Prostate gland (tissue), 2 donors: ENCODE measurements around the gene DSTN. TPM values are rescaled to one million over a fixed set of nuclear protein-coding genes. Genes with fewer than 3 reads are reported as not detected.

Experiments
- DNase-seq: peaks from one replicate; pipeline ENCODE4 v3.0.0-alpha.2; 2019; ENCODE audit warnings: low spot score
- H3K27ac ChIP-seq, 2 donors: fragments of 200-600 bp; sonication (generic); 2 replicates each; pipeline ENCODE4 v1.5.1; 2017 to 2019
- H3K27me3 ChIP-seq: fragments of 200-600 bp; sonication (generic); replicated peaks from 2 replicates; pipeline ENCODE4 v1.5.1; 2019; ENCODE audit not compliant: insufficient read depth
- H3K36me3 ChIP-seq, 2 donors: fragments of 200-600 bp; sonication (generic); 1 replicate in 1 of 2; 2 replicates in 1 of 2; pipeline versions ENCODE4 v1.5.1 to v1.8.1; 2017 to 2019
- H3K4me1 ChIP-seq: fragments of 200-600 bp; sonication (generic); replicated peaks from 2 replicates; pipeline ENCODE4 v1.5.1; 2019
- H3K4me3 ChIP-seq, 2 donors: fragments of 200-600 bp; sonication (generic); 2 replicates each; pipeline ENCODE4 v1.5.1; 2017 to 2019
- H3K9me3 ChIP-seq: fragments of 200-600 bp; sonication (generic); 2 replicates; pipeline ENCODE4 v1.5.1; 2017
- POLR2A ChIP-seq: fragments of 450-650 bp; IDR thresholded peaks from one replicate; pipeline ENCODE4 v1.6.1; 2016; ENCODE audit warnings: antibody characterized with exemption, mild to moderate bottlenecking
- POLR2AphosphoS5 ChIP-seq: sonication (generic); formaldehyde crosslinking; IDR thresholded peaks from one replicate; pipeline ENCODE4 v1.6.1; 2017; ENCODE audit warnings: antibody characterized with exemption
- WGBS: methylation state at CpG from one replicate; pipeline ENCODE4 v1.1.5; 2018; 5-methylcytosine and 5-hydroxymethylcytosine counted together
- intact Hi-C: fragments of 100-400 bp; cut with DNase I; formaldehyde crosslinking; loops from one replicate; pipeline ENCODE4 v1.14.2; 2022
- total RNA-seq, 2 donors: library from RNA; depleted of rRNA; stranded (reverse); fragments of >200 nt; gene quantifications; one replicate each; pipeline ENCODE4 v1.1.0, GENCODE V29; 2016
- TF ChIP-seq, protein P1 (sequence below), 4 experiments: fragments of 200-600 bp in 2 of 4; fragments of 450-650 bp in 2 of 4; sonication (generic) in 2 of 4; IDR thresholded peaks; 1 replicate in 3 of 4; 2 replicates in 1 of 4; pipeline ENCODE4 v1.5.1; 2016 to 2019; ENCODE audit warnings: antibody characterized with exemption in 4 of 4, mild to moderate bottlenecking in 2 of 4, moderate library complexity in 2 of 4

Gene DSTN
- total RNA-seq, 2 donors from 2014 or later, result 284 to 559 TPM

DNA sequence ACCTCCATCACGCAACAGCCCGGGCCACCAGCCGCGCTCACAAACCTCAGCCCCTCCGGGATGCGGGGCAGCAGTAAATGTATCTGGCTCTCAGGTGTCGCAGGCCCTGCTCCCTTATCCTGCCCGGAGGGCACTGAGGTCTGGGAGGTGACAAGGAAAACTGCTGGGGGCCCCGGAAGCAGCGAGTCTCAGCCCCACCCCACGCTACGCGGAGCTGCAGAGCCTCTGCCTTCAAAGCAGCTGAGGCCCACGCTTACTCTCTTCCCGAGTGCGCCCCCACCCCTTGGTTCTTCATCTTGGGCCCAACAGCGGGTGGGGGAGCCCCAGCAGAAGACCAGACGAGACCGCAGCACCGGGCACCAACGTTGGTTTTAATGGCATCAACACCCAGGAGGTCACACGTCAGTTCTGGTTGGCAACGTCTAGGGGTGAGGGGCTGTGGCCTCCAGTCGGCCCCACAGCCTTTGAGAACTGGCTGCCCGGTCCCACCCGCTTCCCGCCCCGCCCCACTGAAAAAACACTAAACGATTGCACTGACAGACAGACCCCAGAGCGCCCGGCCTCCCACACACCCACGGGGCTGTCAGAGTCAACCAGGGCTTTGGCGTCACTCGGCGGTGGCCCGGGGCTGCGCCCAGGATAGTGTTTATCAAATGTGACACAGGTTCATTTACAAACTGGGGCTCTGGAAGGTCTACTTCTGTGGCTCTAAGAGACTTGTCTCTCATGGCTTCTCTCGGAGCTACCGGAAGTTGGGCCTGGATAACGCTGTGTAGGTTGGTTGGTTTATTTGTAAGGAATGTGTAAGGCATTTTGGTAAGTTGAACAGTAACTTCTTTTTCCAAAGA lies 43.7 kb downstream of the DSTN start:
- TF ChIP-seq POLR2AphosphoS5 (no peak), POLR2A (no peak)
- TF ChIP-seq, protein P1, sequence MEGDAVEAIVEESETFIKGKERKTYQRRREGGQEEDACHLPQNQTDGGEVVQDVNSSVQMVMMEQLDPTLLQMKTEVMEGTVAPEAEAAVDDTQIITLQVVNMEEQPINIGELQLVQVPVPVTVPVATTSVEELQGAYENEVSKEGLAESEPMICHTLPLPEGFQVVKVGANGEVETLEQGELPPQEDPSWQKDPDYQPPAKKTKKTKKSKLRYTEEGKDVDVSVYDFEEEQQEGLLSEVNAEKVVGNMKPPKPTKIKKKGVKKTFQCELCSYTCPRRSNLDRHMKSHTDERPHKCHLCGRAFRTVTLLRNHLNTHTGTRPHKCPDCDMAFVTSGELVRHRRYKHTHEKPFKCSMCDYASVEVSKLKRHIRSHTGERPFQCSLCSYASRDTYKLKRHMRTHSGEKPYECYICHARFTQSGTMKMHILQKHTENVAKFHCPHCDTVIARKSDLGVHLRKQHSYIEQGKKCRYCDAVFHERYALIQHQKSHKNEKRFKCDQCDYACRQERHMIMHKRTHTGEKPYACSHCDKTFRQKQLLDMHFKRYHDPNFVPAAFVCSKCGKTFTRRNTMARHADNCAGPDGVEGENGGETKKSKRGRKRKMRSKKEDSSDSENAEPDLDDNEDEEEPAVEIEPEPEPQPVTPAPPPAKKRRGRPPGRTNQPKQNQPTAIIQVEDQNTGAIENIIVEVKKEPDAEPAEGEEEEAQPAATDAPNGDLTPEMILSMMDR (IDR thresholded peaks at IDR 0.05), result no peak
- intact Hi-C loops, result loop anchor here (5.0 kb wide), 1 partner anchor 41 kb away; the partner anchor contains the start of gene DSTN
- DNase-seq, result no peak
- Histone ChIP-seq H3K4me3 (no peak overlapping the region), H3K4me1 (peaks cover 8% of the 10 kb centered on the region), H3K27me3 (no peaks in the 10 kb centered on the region), H3K9me3 (no peaks in the 10 kb centered on the region), H3K36me3 (no peaks in the 10 kb centered on the region), H3K27ac (peak overlapping the region; percentile 74 to 75)
- 80% methylated on average over 39 of the region's 40 CpGs for WGBS

DNA sequence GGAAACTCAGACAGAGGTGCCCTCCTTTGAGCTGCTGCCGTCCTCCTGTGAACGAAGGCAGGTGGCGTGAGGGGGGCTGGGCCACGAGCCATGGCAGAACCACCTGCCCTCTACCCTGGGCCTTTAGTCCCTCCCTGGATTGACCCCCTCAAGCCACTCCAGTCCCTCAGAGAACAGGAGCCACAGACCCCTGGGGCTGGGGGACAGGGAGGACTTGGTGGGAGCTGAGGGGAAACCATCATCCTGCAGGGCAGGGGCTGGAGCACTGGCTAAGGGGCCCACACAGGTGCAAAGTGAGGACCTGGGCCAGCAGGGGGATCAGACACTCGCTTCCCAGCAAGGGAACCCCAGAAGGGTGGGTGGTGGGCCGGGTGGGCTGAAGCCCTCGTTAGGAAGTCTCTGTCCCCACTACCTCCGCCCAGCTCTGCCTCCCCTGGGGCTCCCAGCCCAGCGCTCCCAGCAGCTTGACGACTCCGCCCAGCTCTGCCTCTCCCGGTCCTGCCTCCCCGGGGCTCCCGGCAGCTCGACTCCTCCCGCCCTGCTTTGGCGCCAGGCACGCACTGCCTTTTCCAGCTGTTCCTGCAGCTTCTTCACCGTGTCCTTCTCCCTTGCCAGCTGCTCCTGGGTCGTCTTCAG lies 44.4 kb downstream of the DSTN start:
- DNase-seq, result peak; percentile 70
- 21% methylated on average over 20 of the region's 20 CpGs for WGBS
- Histone ChIP-seq H3K27me3 (no peaks in the 10 kb centered on the region), H3K4me1 (peaks cover 8% of the 10 kb centered on the region), H3K36me3 (peaks cover 0 to 3% of the 10 kb centered on the region in 2 donors), H3K27ac (peak overlapping the region; percentile 74 to 75), H3K9me3 (no peaks in the 10 kb centered on the region), H3K4me3 (no peak overlapping the region)
- intact Hi-C loops, result loop anchor here (5.0 kb wide), 1 partner anchor 42 kb away; the partner anchor contains the start of gene DSTN
- TF ChIP-seq POLR2AphosphoS5, result peak; percentile 37
- TF ChIP-seq, protein P1 (IDR thresholded peaks at IDR 0.05), result no peak
- no peak for TF ChIP-seq POLR2A

DNA sequence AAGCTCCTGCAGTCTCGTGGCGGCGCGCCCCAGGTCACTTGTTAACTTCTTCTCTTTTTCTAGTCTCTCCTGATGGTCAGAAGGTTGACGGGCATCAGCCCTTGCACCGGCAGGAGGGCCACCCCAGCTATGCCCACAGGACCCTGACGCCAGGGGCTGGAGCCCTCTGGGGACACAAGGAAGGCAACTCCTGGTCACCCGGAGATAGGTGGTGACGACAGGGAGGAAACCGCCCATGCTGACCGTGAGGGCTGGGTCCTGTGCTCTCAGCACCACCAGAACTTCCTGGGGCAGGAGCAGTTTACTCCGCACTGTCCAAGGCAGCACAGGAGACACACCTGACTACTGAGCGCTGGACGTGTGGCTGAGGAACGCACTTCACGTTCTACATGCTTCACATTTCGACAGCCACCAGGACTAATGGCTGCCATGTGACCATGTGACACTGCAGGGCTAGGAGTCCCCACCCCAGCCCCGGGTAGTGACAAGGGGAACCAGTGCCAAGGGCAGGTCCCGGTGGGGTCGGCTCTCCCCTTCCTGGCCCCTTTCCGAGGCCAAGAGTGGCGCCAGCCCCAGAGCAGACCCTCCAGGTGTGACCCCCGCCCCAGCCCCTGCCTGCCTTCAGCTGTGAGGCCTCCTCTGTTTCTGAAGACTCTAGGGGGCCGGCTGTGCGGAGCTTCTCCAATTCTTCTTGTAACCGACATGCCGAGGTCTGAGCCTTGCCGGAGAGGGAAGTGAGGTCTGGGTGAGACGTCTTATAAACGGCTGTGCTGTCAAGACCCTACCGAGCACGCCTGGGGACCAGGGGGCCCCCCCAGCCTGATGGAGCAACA lies 45.2 kb downstream of the DSTN start:
- peak overlapping the region; percentile 74 to 75 for H3K27ac ChIP-seq
- no peak for DNase-seq
- no peak overlapping the region for H3K4me3 ChIP-seq
- no peak for TF ChIP-seq POLR2A
- TF ChIP-seq, protein P1 (IDR thresholded peaks at IDR 0.05), result no peak
- no peak for TF ChIP-seq POLR2AphosphoS5
- peaks cover 8% of the 10 kb centered on the region for H3K4me1 ChIP-seq
- H3K36me3 ChIP-seq, result peaks cover 0 to 11% of the 10 kb centered on the region in 2 donors
- no peaks in the 10 kb centered on the region for H3K9me3 ChIP-seq
- H3K27me3 ChIP-seq, result no peaks in the 10 kb centered on the region
- WGBS, result 59% methylated on average over 32 of the region's 32 CpGs
- intact Hi-C loops, result loop anchor here (5.0 kb wide), 1 partner anchor 43 kb away; the partner anchor contains the start of gene DSTN

DNA sequence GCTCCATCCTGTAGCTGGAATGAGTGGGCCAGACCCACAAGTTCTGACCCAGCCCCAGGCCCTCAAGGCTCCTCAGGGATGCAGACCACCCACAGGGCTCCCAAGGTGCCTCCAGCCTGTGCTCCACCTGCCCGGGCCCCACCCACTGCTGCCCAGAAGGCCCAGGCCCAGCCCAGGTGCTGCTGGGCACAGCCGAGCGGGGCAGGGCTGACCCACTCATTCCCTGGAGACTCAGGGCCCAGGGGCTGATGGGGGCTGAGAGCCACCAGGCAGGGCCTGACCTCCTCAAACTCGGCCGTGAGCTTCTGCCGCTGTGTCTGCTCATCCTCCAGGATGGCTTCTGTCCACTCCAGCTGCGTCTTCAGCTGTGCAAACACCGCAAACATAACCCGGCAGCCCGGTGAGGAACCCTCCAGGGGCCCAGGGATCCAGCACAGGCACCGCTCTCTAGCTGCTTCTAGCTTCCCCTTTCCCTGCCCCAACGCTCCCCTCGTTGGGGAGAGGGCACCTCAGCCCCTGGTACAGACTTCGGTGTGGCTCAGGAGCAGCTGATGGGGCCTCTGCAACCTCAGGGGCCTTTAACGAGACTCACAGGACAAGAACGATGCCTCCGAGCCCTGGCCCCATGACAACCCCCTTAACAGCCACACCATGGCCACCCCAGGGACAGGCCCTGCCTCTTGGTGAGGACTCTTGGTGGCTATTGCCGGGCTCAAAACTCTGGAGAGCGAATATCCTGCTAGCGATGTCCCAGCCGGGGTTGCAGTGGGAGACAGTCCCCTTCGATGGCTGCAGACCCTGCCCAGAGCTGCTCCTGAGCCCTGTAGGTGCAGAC lies 46.0 kb downstream of the DSTN start:
- 63% methylated on average over 22 of the region's 22 CpGs for WGBS
- Histone ChIP-seq H3K9me3 (no peaks in the 10 kb centered on the region), H3K4me3 (no peak overlapping the region), H3K27ac (peak overlapping the region; percentile 74 to 75), H3K36me3 (peaks cover 3 to 17% of the 10 kb centered on the region in 2 donors), H3K27me3 (no peaks in the 10 kb centered on the region), H3K4me1 (peaks cover 8% of the 10 kb centered on the region)
- no peak for DNase-seq
- intact Hi-C loops, result no loop called here
- TF ChIP-seq POLR2AphosphoS5 (no peak), POLR2A (no peak)
- TF ChIP-seq, protein P1 (IDR thresholded peaks at IDR 0.05), result no peak
